Embryonic facial prominence (tissue), 1 donor: ENCODE measurements around the gene TSPEAR.

Experiments
- DNase-seq: peaks from one replicate; pipeline ENCODE4 v3.0.0-alpha.2; 2016; ENCODE audit errors: extremely low spot score

The TSPEAR gene

GRCh38 chr21:44711327-44712202 lies at the start of gene TSPEAR:
Gene TSPEAR, minus strand, starts transcription at chr21:44711572. Its CDS starts 58 bp downstream, at chr21:44711514.
- DNase-seq = no peak

- no peak for DNase-seq
Observed at GRCh38 chr21:44760376-44760775, 49.0 kb upstream of the TSPEAR start.

- DNase-seq = no peak
Observed at GRCh38 chr21:44759628-44760285, 48.4 kb upstream of the TSPEAR start.

- DNase-seq = no peak
Observed at GRCh38 chr21:44758781-44759627, 47.6 kb upstream of the TSPEAR start.

GRCh38 chr21:44758141-44758561 lies 46.8 kb upstream of the TSPEAR start:
- DNase-seq = no peak

- no peak for DNase-seq
Observed at GRCh38 chr21:44757731-44758130, 46.4 kb upstream of the TSPEAR start.

GRCh38 chr21:44756423-44757185 lies 45.2 kb upstream of the TSPEAR start:
- DNase-seq = no peak

- DNase-seq = no peak
Observed at GRCh38 chr21:44755227-44755626, 43.9 kb upstream of the TSPEAR start.

GRCh38 chr21:44753357-44753756 lies 42.0 kb upstream of the TSPEAR start:
- DNase-seq = no peak

GRCh38 chr21:44752671-44753235 lies 41.4 kb upstream of the TSPEAR start:
- no peak for DNase-seq

GRCh38 chr21:44751799-44752636 lies 40.6 kb upstream of the TSPEAR start:
- DNase-seq = no peak

GRCh38 chr21:44751186-44751798 lies 39.9 kb upstream of the TSPEAR start:
- DNase-seq = no peak

- DNase-seq = no peak
Observed at GRCh38 chr21:44750675-44751025, 39.3 kb upstream of the TSPEAR start.

- DNase-seq = no peak
Observed at GRCh38 chr21:44749759-44750674, 38.6 kb upstream of the TSPEAR start.

GRCh38 chr21:44749116-44749758 lies 37.9 kb upstream of the TSPEAR start:
- no peak for DNase-seq

GRCh38 chr21:44748621-44749020 lies 37.2 kb upstream of the TSPEAR start:
- no peak for DNase-seq

- DNase-seq = no peak
Observed at GRCh38 chr21:44742418-44743153, 31.2 kb upstream of the TSPEAR start.
